Measurements from ENCODE around the gene NUDT4.

NUDT4 gene

DNA sequence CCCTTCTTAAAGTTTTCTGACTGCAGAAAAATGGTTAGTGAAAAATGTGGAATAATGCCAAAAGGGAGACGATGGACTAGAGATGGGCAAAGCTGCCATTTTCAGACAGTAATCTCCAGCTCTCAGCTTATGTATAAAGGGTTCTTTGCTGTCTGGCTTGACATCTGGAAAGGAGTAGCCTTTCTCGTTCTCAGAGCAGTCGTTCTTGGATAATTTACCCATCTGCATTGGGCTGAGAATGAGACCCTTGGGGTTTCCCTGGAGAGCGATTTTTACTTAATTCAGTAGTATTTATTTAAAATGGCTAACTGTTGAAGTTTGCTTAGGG is 1.2 kb downstream of the NUDT4 start:
- peaks cover 8% of the 10 kb centered on the region; the same call in 1 of the 2 replicates for H4K20me1 ChIP-seq (ENCODE audit: insufficient read depth, low read length)
- peak overlapping the region; percentile 86 for H3K9ac ChIP-seq (ENCODE audit: low read length)
- H3K4me2 ChIP-seq (ENCODE audit: low read depth, low read length): peak overlapping the region; percentile 89
- H3K79me2 ChIP-seq (ENCODE audit: low read length): peaks cover 58% of the 10 kb centered on the region
- peak overlapping the region; percentile 52 for H2AFZ ChIP-seq (ENCODE audit: low read length)
- no peaks in the 10 kb centered on the region for H3K27me3 ChIP-seq (replicated peaks; ENCODE audit: insufficient read depth, low read length)
- no peaks in the 10 kb centered on the region for H3K9me2 ChIP-seq (replicated peaks; ENCODE audit: insufficient read depth, low read length)
- H3K9me3 ChIP-seq (replicated peaks; ENCODE audit: insufficient read depth, low read length): no peaks in the 10 kb centered on the region
- H3K36me3 ChIP-seq (replicated peaks; ENCODE audit: insufficient read depth, low read length): no peaks in the 10 kb centered on the region
- H3K4me3 ChIP-seq (ENCODE audit: low read length): peak overlapping the region; percentile 77
- H3F3A ChIP-seq (ENCODE audit: insufficient read depth, low read length): no peaks in the 10 kb centered on the region
- peaks cover 8% of the 10 kb centered on the region; the same call in 1 of the 2 replicates for H3K4me1 ChIP-seq (ENCODE audit: low read length)
- no peak for TF ChIP-seq EZH2phosphoT487 (IDR thresholded peaks at IDR 0.05; ENCODE audit: low read length)
- TF ChIP-seq EZH2 (optimal IDR thresholded peaks at IDR 0.05; ENCODE audit: low read depth, low read length): no peak
- TF ChIP-seq, protein P1, sequence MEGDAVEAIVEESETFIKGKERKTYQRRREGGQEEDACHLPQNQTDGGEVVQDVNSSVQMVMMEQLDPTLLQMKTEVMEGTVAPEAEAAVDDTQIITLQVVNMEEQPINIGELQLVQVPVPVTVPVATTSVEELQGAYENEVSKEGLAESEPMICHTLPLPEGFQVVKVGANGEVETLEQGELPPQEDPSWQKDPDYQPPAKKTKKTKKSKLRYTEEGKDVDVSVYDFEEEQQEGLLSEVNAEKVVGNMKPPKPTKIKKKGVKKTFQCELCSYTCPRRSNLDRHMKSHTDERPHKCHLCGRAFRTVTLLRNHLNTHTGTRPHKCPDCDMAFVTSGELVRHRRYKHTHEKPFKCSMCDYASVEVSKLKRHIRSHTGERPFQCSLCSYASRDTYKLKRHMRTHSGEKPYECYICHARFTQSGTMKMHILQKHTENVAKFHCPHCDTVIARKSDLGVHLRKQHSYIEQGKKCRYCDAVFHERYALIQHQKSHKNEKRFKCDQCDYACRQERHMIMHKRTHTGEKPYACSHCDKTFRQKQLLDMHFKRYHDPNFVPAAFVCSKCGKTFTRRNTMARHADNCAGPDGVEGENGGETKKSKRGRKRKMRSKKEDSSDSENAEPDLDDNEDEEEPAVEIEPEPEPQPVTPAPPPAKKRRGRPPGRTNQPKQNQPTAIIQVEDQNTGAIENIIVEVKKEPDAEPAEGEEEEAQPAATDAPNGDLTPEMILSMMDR (IDR thresholded peaks at IDR 0.05; ENCODE audit: low read length): no peak
- peak; percentile 18 for DNase-seq
- peak overlapping the region; percentile 61; the same call in 1 of the 2 replicates for H3K27ac ChIP-seq (ENCODE audit: low read length)

- Histone ChIP-seq H3K79me2 (ENCODE audit: low read length) (peaks cover 63% of the 10 kb centered on the region), H3K27ac (ENCODE audit: low read length) (peak overlapping the region; percentile 61; the same call in 1 of the 2 replicates), H4K20me1 (ENCODE audit: insufficient read depth, low read length) (peaks cover 8% of the 10 kb centered on the region; the same call in 1 of the 2 replicates), H3K4me2 (ENCODE audit: low read depth, low read length) (peak overlapping the region; percentile 89), H3K36me3 (replicated peaks; ENCODE audit: insufficient read depth, low read length) (no peaks in the 10 kb centered on the region), H3K4me3 (ENCODE audit: low read length) (peak overlapping the region; percentile 77), H2AFZ (ENCODE audit: low read length) (no peak overlapping the region), H3K27me3 (replicated peaks; ENCODE audit: insufficient read depth, low read length) (no peaks in the 10 kb centered on the region), H3K4me1 (ENCODE audit: low read length) (peaks cover 8% of the 10 kb centered on the region; the same call in 1 of the 2 replicates), H3K9me2 (replicated peaks; ENCODE audit: insufficient read depth, low read length) (no peaks in the 10 kb centered on the region), H3K9me3 (replicated peaks; ENCODE audit: insufficient read depth, low read length) (no peaks in the 10 kb centered on the region), H3K9ac (ENCODE audit: low read length) (peak overlapping the region; percentile 86), H3F3A (ENCODE audit: insufficient read depth, low read length) (no peaks in the 10 kb centered on the region)
- peak; percentile 23 for DNase-seq
- no peak for TF ChIP-seq EZH2 (optimal IDR thresholded peaks at IDR 0.05; ENCODE audit: low read depth, low read length)
- TF ChIP-seq, protein P1 (IDR thresholded peaks at IDR 0.05; ENCODE audit: low read length): no peak
- no peak for TF ChIP-seq EZH2phosphoT487 (IDR thresholded peaks at IDR 0.05; ENCODE audit: low read length)
Measured at GRCh38 chr12:93379326-93379980, 1.7 kb downstream of the NUDT4 start.

- H3K4me1 ChIP-seq (ENCODE audit: low read length): peaks cover 8% of the 10 kb centered on the region; the same call in 1 of the 2 replicates
- peak overlapping the region; percentile 86; the same call in 1 of the 2 replicates for H3K9ac ChIP-seq (ENCODE audit: low read length)
Measured at GRCh38 chr12:93379981-93380361, 2.2 kb downstream of the NUDT4 start.

More at GRCh38 chr12:93379981-93380361, 2.2 kb downstream of the NUDT4 start:
- Histone ChIP-seq H3K79me2 (ENCODE audit: low read length) (peaks cover 68% of the 10 kb centered on the region), H3K36me3 (replicated peaks; ENCODE audit: insufficient read depth, low read length) (no peaks in the 10 kb centered on the region), H3K9me3 (replicated peaks; ENCODE audit: insufficient read depth, low read length) (no peaks in the 10 kb centered on the region), H3K9me2 (replicated peaks; ENCODE audit: insufficient read depth, low read length) (no peaks in the 10 kb centered on the region), H3K27me3 (replicated peaks; ENCODE audit: insufficient read depth, low read length) (no peaks in the 10 kb centered on the region), H3F3A (ENCODE audit: insufficient read depth, low read length) (no peaks in the 10 kb centered on the region), H3K4me2 (ENCODE audit: low read depth, low read length) (peak overlapping the region; percentile 89), H3K4me3 (ENCODE audit: low read length) (peak overlapping the region; percentile 77), H3K27ac (ENCODE audit: low read length) (peak overlapping the region; percentile 61; the same call in 1 of the 2 replicates), H4K20me1 (ENCODE audit: insufficient read depth, low read length) (peaks cover 8% of the 10 kb centered on the region; the same call in 1 of the 2 replicates), H2AFZ (ENCODE audit: low read length) (no peak overlapping the region)
- no peak for TF ChIP-seq EZH2 (optimal IDR thresholded peaks at IDR 0.05; ENCODE audit: low read depth, low read length)
- TF ChIP-seq, protein P1 (IDR thresholded peaks at IDR 0.05; ENCODE audit: low read length): no peak
- TF ChIP-seq EZH2phosphoT487 (IDR thresholded peaks at IDR 0.05; ENCODE audit: low read length): no peak
- no peak for DNase-seq

All from MM.1S (cell line).